Activated CD8-positive, alpha-beta memory T cell treated with anti-CD3 and anti-CD28 coated beads for 1 hour (primary cell): Measurements from ENCODE around the gene UBTD1.

ENCODE experiments used
- DNase-seq, 2 donors: peaks; one replicate each; pipeline ENCODE4 v3.0.0-alpha.2; 2020; ENCODE audit warnings: low read depth in 1 of 2; ENCODE audit errors: extremely low read depth in 1 of 2

UBTD1 gene

DNA sequence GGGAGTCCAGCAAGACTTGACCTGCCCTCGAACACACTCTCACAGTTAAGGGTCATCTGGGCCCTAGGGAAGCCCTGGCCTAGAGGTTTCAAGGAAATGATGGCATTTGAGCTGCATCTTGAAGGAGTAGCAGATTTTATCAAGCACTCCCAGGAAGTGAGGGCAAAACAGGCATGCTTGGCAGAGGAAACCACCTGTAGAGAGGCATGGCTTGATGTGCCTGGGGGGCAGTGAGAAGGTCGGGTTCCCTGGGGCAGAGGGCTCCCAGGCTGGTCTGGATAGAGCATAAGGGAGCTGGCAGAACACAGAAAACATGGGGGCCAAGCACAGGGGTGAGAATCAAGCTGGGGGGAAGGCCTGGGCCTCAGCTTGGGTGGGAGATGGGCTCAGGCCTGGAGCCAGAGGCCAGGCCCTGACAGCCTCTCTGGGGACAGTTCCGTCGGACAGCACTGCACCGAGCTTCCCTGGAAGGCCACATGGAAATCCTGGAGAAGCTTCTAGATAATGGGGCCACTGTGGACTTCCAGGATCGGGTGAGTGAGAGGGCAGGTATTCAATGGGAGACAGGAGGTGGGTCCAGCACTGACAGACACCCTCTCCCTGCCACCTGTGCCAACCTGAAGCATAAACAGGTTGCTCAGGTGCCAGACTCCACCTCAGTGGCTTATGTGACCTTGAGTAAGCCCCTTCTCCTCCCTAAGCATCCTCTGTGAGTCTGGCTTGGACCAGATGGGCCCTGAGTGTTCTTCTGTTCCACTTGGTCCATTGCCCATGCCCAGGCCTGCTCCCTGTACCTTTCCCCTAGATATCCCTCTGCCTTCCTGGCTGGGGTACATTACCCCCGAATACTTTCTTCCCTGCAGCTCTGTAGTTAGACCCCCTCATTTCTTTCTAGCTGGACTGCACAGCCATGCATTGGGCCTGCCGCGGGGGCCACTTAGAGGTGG, 82.0 kb downstream of the UBTD1 start:
- DNase-seq = no peak

GRCh38 chr10:97582169-97582568, 83.4 kb downstream of the UBTD1 start:
- no peak for DNase-seq

- no peak for DNase-seq
Measured at GRCh38 chr10:97583476-97583875, 84.8 kb downstream of the UBTD1 start.

- no peak for DNase-seq
Measured at GRCh38 chr10:97584060-97584797, 85.5 kb downstream of the UBTD1 start, which contains the start of gene HOGA1. HOGA1 (plus strand) TSS chr10:97584389; CDS start chr10:97584704, 315 bp downstream.

DNA sequence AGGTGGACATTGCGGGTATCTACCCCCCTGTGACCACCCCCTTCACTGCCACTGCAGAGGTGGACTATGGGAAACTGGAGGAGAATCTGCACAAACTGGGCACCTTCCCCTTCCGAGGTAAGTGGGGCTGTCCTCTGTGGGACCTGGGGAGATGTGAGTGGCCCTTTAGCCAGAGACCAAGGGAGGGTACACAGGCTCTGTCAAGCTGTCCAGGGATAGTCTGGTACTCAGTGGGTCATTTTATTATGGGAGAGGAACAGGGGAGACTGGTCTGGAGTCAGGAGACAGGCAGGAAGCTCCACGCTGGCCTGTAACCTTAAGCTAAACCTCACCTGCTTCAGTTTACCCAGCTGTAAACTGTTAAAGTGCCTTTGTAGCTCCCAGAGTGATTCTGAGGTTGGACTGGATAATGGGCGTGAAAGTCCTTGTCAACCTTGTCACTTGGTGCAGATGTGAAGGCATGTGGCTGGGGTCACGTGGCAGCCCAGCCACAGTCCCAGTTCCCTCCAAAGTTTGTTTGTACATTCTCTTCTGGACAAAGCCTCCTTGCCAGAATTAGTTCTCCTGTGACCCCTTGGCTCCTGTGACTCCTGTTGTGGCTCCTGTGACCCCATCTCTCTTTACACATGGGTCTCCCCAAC, 86.2 kb downstream of the UBTD1 start:
- no peak for DNase-seq

DNA sequence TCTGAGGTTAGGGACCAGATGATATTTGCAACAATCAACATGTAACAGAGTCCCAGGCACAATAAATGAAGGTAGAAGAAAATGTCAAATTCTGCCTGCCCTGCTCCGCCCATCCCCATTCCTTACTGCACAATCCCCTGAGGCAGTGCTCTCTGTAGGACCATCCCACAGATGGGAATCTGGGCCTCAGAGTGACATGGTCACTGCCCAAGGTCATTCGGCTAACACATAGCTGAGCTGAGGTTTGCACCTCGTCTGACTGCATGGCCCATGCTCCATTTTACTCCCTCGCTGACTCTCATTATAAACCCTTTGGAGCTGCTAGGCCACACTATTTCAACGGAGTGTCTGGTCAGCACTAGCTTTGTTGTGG, 86.7 kb downstream of the UBTD1 start:
- no peak for DNase-seq

DNA sequence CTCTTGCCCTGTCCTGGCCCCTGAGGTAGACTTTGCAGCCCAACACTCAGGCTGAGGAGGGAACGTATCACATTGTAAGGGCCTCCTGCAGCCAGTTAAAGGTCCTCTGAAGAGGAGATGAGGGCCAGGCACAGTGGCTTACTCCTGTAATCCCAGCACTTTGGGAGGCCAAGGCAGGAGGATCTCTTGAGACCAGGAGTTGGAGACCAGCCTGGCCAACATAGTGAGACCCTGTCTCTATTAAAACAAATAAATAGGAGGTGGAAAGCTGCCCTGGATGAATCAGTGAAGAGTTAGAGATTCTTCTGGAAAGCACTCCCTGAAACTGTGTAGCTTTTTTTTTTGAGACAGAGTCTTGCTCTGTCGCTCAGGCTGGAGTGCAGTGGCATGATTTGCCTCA, 88.5 kb downstream of the UBTD1 start:
- DNase-seq = no peak

GRCh38 chr10:97589479-97589878, 90.8 kb downstream of the UBTD1 start, which contains the start of gene C10orf62:
C10orf62 (plus strand) TSS chr10:97589721; CDS start chr10:97589898, 177 bp downstream.
- DNase-seq = no peak

DNA sequence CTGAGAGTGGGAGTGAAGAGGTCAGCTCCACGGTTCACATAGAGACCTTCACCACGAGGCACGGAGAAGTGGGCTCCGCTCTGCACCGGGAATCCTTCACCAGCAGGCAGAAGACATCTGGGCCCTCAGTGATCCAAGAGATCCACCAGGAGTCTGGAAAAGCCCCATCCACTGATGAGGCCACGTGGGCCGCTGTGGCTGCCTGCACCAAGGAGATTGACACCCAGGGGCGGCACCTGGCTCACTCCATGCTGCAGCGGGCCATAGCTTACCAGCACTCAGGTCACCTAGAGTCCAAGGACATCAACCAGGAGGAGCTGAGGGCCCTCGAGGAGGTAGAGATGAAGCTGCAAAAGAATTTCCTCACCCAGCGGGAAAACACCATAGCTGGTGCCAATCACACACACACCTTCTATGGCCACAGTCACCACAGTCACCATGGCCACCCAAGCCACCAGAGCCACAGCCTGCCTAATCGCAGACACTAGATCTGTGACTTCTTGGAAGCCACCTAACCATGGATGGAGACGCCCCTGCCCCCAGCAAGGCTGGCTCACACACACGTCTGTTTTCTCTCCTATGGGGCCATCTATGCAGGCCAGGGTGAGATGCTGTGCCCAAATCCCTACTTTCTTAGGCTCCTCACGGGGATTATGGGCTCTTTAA, 91.5 kb downstream of the UBTD1 start:
- DNase-seq = no peak

- DNase-seq = no peak
Measured at GRCh38 chr10:97590748-97591495, 92.2 kb downstream of the UBTD1 start.

GRCh38 chr10:97593421-97593820, 94.7 kb downstream of the UBTD1 start:
- DNase-seq = no peak

DNA sequence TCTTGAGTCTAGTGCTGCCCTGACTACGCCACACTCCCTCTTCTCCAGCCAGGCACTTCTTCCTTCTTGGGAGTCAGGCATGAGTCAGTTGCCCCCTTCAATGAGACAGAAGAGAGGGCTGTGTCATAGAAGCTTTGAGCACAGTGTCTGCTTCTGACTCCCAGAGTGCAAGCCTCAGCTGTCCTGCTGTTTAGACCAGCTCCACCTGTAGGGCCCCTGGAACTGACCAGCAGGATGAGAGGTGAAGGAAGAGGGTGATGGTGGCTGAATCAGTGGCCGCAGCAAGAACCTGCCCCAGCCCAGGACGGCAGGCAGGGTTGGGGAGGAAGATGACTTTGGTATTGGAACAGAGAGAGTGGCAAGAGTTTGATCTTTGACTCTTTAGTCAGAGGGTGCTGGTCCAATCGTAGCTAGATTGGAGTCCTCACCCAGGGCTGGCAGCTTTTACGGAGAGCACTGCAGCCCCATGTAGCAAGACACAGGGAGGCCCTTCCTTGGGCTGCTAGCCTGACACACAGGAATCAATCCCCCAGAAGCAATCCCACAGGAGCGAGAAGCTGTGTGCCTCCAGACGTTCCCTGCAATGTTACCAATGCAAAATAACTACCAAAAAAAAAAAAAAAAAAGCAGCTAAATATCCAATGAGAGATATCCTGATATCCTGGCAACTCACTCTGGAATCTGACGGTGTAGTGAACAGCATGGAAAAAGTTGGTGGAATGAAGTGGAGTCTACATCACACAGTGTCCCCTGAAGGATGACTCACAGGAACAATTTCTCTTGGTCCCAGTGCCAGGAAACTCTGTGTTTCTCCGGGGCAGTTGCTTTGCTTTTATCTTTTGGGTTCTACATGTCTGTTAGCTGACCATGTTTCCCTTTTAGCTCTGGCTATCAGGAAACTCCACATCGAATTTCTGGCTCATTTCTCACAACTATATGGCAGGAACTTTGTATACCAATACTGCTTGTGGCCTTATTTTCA, 97.7 kb downstream of the UBTD1 start:
- no peak for DNase-seq

- DNase-seq = no peak
Measured at GRCh38 chr10:97597778-97598177, 99.1 kb downstream of the UBTD1 start.

- no peak for DNase-seq
Measured at GRCh38 chr10:97598407-97599271, 99.9 kb downstream of the UBTD1 start.

GRCh38 chr10:97599272-97599619, 100.5 kb downstream of the UBTD1 start:
- DNase-seq = no peak

DNA sequence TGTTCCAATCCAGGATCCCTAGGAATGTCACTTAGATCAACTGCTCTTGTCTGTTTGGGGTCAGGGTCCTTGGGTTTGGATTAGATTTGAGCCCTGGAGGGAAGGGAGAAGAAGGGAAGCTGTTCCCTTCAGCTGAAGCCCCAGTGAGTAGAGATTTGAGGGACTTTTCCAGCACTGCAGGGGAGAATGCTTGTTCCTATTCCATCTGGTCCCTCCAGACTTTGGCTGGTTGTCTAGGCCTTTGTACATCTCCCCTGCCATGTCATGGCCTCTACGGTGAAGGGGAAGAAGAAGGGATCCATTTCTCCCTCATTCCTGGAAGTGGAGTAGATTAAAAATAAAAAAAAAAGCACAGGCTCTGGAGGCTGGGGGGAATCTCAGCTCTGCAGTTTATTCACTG, 101.9 kb downstream of the UBTD1 start:
- no peak for DNase-seq

DNA sequence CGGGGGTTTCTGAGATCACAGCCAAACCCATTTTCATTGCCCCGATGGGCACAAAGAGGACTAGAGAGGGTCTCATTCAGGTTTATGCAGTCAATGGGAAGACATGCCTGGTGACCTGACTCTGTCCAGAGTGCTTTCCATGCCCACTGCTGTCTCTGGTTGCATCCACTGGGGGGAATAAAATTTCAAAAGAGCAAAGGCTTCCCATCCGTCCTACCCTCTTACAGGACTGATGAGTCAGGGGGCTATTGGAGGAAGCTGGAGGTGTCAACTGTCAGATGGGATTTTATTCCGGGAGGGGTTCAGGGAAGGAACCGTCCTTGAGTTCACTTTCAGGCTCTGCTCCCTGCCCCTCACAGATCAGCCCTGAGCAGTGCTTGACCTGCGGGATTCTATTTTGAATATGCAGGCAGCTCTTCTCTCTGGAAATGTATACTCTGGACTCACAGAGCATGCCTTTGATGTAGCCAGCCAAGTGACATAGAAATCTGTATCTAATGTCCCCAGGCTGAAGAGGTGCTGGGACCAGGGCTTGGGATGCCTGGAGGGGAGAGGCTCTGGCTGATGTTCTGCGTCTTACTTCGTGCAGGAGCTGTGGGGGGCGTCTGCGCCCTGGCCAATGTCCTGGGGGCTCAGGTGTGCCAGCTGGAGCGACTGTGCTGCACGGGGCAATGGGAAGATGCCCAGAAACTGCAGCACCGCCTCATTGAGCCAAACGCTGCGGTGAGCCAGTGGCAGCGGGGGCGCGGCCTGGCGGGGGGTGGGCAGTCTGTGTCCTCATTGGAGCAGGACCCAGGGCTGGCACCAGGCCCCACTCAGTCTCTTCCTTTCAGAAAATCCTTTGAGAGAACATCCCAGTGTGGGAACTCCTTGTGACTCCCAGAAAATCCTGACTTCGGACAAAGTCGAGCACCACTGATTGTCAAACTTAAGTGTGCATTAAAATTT, 102.8 kb downstream of the UBTD1 start:
- no peak for DNase-seq
